ENCODE measurements around the gene ETV3.
A peak's percentile ranks its signal among the peaks of the same experiment; 100 is the strongest.
"Not testable (repeated sequence)": the region's sequence is repeated elsewhere in the genome, so short reads cannot be mapped to it uniquely, and the experiment has no call there.

Gene ETV3

GRCh38 chr1:157138220-157139051 is at the start of gene ETV3:
Gene ETV3 (minus strand): TSS chr1:157138395. CDS start chr1:157136352, 2,043 bp downstream.
- DNase-seq: peak; percentile 58 to 74 (median 65)

GRCh38 chr1:157186281-157186992 is 48.2 kb upstream of the ETV3 start:
- DNase-seq: no peak

GRCh38 chr1:157183870-157184269 is 45.7 kb upstream of the ETV3 start:
- no peak for DNase-seq

GRCh38 chr1:157182371-157182770 is 44.2 kb upstream of the ETV3 start:
- DNase-seq: not testable (repeated sequence)

GRCh38 chr1:157181790-157182189 is 43.6 kb upstream of the ETV3 start:
- no peak for DNase-seq

- no peak for DNase-seq
Observed at GRCh38 chr1:157181258-157181657, 43.1 kb upstream of the ETV3 start.

GRCh38 chr1:157178490-157178889 is 40.3 kb upstream of the ETV3 start:
- DNase-seq: no peak

- DNase-seq: no peak
Observed at GRCh38 chr1:157177733-157178394, 39.7 kb upstream of the ETV3 start.

GRCh38 chr1:157176591-157177121 is 38.5 kb upstream of the ETV3 start:
- DNase-seq: no peak

- DNase-seq: no peak
Observed at GRCh38 chr1:157176016-157176415, 37.8 kb upstream of the ETV3 start.

GRCh38 chr1:157173900-157174410 is 35.8 kb upstream of the ETV3 start:
- no peak for DNase-seq

GRCh38 chr1:157173241-157173640 is 35.0 kb upstream of the ETV3 start:
- not testable (repeated sequence) for DNase-seq

GRCh38 chr1:157172591-157172990 is 34.4 kb upstream of the ETV3 start:
- not testable (repeated sequence) for DNase-seq

GRCh38 chr1:157171903-157172503 is 33.8 kb upstream of the ETV3 start:
- DNase-seq: not testable (repeated sequence)

- DNase-seq: peak in 2 of 4 experiments; percentile 3 to 8
Observed at GRCh38 chr1:157170677-157171515, 32.7 kb upstream of the ETV3 start.

- DNase-seq: no peak
Observed at GRCh38 chr1:157168015-157168414, 29.8 kb upstream of the ETV3 start.

- no peak for DNase-seq
Observed at GRCh38 chr1:157167437-157167836, 29.2 kb upstream of the ETV3 start.

GRCh38 chr1:157166590-157166989 is 28.4 kb upstream of the ETV3 start:
- no peak for DNase-seq

GRCh38 chr1:157163273-157164127 is 25.3 kb upstream of the ETV3 start:
- peak; percentile 17 to 71 (median 30) for DNase-seq

GRCh38 chr1:157162345-157162744 is 24.1 kb upstream of the ETV3 start:
- no peak for DNase-seq

GRCh38 chr1:157161901-157162300 is 23.7 kb upstream of the ETV3 start:
- DNase-seq: no peak

Data from activated CD4-positive, CD25-positive, alpha-beta regulatory T cell (primary cell).